Peyer's patch (tissue), 4 donors: ENCODE results near the gene ADGRF4.

Experiments used
- POLR2A ChIP-seq, 2 donors: fragments of 450-650 bp; IDR thresholded peaks; one replicate each; pipeline ENCODE4 v1.5.1; 2017; ENCODE audit warnings: antibody characterized with exemption in 2 of 2, mild to moderate bottlenecking in 2 of 2, moderate library complexity in 2 of 2
- TF ChIP-seq, protein P1 (sequence below), 6 experiments: fragments of 450-650 bp in 4 of 6; fragments of 200-600 bp in 2 of 6; sonication (generic) in 1 of 6; IDR thresholded peaks; one replicate each; pipeline ENCODE4 v1.5.1; 2017 to 2019; ENCODE audit warnings: antibody characterized with exemption in 6 of 6, mild to moderate bottlenecking in 3 of 6, moderate library complexity in 1 of 6

DNA sequence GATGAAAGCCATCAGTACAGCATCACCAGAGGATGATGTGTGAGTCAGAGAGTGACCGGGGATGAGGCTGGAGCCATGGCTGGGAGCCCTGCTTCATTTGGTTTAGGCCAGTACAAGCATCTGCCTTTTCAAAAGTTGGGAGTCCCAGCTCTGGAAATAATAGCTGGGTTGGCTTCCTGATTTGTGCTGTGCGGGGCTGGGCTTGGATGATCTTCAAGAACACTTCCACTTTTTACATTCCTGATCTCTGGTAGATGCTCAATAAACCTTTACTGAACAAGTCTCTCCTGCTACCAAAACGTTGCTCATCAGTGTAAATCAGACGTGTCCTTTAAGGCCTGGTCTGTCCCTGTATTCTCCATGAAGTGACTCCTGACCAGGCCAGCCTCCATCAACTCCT lies 44.1 kb upstream of the ADGRF4 start:
- TF ChIP-seq, protein P1, sequence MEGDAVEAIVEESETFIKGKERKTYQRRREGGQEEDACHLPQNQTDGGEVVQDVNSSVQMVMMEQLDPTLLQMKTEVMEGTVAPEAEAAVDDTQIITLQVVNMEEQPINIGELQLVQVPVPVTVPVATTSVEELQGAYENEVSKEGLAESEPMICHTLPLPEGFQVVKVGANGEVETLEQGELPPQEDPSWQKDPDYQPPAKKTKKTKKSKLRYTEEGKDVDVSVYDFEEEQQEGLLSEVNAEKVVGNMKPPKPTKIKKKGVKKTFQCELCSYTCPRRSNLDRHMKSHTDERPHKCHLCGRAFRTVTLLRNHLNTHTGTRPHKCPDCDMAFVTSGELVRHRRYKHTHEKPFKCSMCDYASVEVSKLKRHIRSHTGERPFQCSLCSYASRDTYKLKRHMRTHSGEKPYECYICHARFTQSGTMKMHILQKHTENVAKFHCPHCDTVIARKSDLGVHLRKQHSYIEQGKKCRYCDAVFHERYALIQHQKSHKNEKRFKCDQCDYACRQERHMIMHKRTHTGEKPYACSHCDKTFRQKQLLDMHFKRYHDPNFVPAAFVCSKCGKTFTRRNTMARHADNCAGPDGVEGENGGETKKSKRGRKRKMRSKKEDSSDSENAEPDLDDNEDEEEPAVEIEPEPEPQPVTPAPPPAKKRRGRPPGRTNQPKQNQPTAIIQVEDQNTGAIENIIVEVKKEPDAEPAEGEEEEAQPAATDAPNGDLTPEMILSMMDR (IDR thresholded peaks at IDR 0.05): no peak
- TF ChIP-seq POLR2A (IDR thresholded peaks at IDR 0.05): no peak
